Measurements from ENCODE around the gene TBC1D8. TPM values are rescaled to one million over a fixed set of nuclear protein-coding genes. Genes with fewer than 3 reads are reported as not detected.

TBC1D8 gene
- total and polyA plus RNA-seq, 2 of the 13 experiments (the other 11 are each of a cell fraction or from before 2014, with no cell fraction given), result 45.1 to 95.4 TPM

- no peak for TF ChIP-seq ATM (IDR thresholded peaks at IDR 0.05; ENCODE audit: borderline replicate concordance)
- no peak for TF ChIP-seq EZH2 (conservative IDR thresholded peaks at IDR 0.05; ENCODE audit: low read depth, low read length)
- TF ChIP-seq RELA (CRISPR knock-in tag; IDR thresholded peaks at IDR 0.05), result no peak
- no peak for TF ChIP-seq YEATS2 (CRISPR knock-in tag; IDR thresholded peaks at IDR 0.05; ENCODE audit: borderline replicate concordance)
- no peak for TF ChIP-seq TRAFD1 (CRISPR knock-in tag; IDR thresholded peaks at IDR 0.05; ENCODE audit: borderline replicate concordance)
- TF ChIP-seq KDM6A (CRISPR knock-in tag; IDR thresholded peaks at IDR 0.05; ENCODE audit: low read depth), result no peak
- TF ChIP-seq RCOR2 (CRISPR knock-in tag; IDR thresholded peaks at IDR 0.05), result no peak
Observed at GRCh38 chr2:100980046-100980445, 171.1 kb downstream of the TBC1D8 start (continued).

DNA sequence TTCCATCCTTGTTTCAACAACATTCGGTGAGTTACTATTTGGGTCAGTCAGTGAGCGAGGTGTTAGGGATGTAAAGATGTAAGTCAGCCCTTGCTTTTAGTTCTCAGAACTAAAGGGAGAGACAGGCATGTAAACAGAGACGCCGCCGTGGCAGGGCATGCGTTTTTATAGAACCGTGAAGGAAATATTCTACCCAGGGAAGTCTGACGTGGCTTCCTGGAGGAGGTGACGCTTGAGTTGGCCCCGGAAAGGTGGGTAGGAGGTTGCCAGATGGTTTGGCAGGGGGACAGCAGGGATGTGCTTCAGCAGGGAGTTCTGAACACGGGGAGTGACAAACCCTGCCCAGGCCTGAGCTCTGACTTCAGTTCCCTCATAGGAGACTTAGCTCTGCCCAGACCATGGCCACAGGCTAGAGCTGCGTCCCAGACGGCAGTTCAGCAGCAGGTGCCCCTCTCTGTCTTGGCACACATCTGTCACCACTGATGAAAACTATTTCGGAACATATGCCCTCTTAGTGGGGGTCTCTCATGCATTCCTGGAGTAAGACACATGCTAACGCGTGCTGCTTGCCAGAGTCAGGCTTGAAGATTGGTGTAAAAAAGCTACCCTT is 172.5 kb downstream of the TBC1D8 start:
- Histone ChIP-seq H3K4me3 (replicated peaks in 1 of 3; ENCODE audit: insufficient read depth in 1 of 3, low read depth in 2 of 3, low read length in 3 of 3) (no peak overlapping the region), H3K4me1 (ENCODE audit: insufficient read depth, low read length) (peaks cover 10% of the 10 kb centered on the region), H3K79me2 (ENCODE audit: insufficient read depth, low read length) (no peaks in the 10 kb centered on the region), H3K27me3 (ENCODE audit: control insufficient read depth in 1 of 2, insufficient read depth in 2 of 2, low read length in 2 of 2) (no peaks in the 10 kb centered on the region), H2AFZ (ENCODE audit: low read length) (no peak overlapping the region), H3K4me2 (ENCODE audit: low read depth, low read length) (no peak overlapping the region), H3K27ac (ENCODE audit: extremely low read length, insufficient read depth, low read length) (no peak overlapping the region), H3K9me3 (ENCODE audit: low read length) (no peaks in the 10 kb centered on the region), H3K36me3 (replicated peaks in 1 of 2; ENCODE audit: control insufficient read depth in 1 of 2, insufficient read depth in 2 of 2, low read length in 2 of 2) (peaks cover 55 to 84% of the 10 kb centered on the region in 2 experiments), H4K20me1 (ENCODE audit: insufficient read depth, low read length) (no peaks in the 10 kb centered on the region), H3K9ac (ENCODE audit: insufficient read depth, low read depth, low read length) (no peak overlapping the region)
- TF ChIP-seq NCOR1 (IDR thresholded peaks at IDR 0.05; ENCODE audit: borderline replicate concordance, low read length) (no peak), AGO2 (optimal IDR thresholded peaks at IDR 0.05; ENCODE audit: low read depth, low read length) (peak; percentile 38)
- 97% methylated on average over 16 of the region's 16 CpGs for WGBS (ENCODE audit: low lambda C conversion rate)
- BruUV-seq (replicated peaks), result TSS peak; percentile 29
- intact Hi-C loops (cut with micrococcal nuclease; ENCODE audit: unreplicated experiment), result no loop called here
- in situ Hi-C loops (cut with HindIII; ENCODE audit: extremely low pct_ligation_motif_present, low pct_unique_long_range_greater_than_20kb), result no loop called here
- ATAC-seq (no peak), DNase-seq (ENCODE audit: low spot score) (no peak), FAIRE-seq (no peak)
- ChIA-PET CTCF (ENCODE audit: low intra/inter-chr PET ratio, low total read pairs) (no interaction called here), POLR2A (no interaction called here)

Data from HepG2 (cell line).